Globus pallidus (tissue), 1 donor: Measurements from ENCODE around the gene C1orf159.

ENCODE experiments used
- DNase-seq: peaks from one replicate; pipeline ENCODE4 v3.0.0-alpha.2; 2015; ENCODE audit warnings: low spot score

C1orf159 gene

DNA sequence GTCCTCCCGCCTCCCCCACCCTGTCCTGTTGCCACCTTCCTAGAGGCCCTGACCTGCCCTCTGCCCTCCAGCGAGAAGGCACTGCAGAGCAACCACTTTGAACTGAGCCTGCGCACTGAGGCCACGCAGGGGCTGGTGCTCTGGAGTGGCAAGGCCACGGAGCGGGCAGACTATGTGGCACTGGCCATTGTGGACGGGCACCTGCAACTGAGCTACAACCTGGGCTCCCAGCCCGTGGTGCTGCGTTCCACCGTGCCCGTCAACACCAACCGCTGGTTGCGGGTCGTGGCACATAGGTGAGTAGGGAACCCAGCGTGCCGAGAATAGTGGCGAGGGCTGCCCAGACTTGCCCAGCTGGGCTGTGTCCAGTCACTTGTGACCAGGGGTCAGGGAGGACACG is 62.2 kb downstream of the C1orf159 start:
- no peak for DNase-seq

DNA sequence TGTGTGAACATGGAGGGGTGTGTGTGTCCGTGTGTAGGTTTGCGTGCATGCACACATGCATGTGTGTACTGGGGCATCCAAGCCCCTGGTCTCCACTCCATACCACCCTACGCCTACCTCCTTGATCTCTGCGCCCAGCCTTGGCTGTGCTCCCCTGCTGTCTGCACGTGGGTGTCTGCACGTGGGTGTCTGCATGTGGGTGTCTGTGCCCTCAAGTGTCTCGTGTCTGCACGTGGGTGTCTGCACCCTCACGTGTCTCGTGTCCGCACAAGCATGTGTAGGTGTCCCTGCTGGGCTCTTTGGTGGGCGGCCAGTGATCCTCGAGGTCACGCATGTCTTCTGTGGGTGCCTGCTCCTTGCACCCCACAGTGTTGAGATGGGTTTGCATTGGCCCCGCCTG is 62.9 kb downstream of the C1orf159 start:
- DNase-seq = no peak

DNA sequence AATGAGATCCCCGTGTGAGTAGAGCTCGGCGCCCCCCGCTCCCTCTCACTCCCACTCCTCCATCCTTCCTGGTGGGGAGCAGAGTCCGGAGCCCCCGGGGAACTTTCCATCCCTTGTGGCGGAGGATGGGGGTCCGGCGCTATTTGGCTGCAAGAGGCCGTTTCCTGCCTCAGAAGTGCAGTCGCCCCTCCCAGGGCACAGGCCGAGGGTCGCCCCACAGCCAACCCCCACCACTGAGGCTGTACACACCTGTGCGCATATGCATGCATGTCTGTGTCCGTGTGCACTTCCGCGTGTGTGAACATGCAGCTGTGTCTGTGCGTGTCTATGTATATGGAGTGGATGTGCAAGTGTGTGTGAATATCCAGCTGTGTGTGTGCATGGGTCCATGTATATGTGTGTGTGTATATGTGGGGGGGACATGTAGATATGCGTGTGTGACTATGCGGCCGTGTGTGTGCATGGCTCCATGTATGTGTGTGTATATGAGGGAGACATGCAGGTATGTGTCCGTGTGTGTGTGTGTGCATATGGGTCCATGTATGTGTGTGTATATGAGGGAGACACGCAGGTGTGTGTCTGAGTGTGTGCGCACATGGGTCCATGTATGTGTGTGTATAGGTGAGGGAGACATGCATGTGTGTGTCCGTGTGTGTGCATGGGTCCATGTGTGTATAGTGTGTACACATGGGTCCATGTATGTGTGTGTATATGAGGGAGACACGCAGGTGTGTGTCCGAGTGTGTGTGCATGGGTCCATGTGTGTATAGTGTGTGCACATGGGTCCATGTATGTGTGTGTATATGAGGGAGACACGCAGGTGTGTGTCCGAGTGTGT is 63.7 kb downstream of the C1orf159 start:
- no peak for DNase-seq

DNA sequence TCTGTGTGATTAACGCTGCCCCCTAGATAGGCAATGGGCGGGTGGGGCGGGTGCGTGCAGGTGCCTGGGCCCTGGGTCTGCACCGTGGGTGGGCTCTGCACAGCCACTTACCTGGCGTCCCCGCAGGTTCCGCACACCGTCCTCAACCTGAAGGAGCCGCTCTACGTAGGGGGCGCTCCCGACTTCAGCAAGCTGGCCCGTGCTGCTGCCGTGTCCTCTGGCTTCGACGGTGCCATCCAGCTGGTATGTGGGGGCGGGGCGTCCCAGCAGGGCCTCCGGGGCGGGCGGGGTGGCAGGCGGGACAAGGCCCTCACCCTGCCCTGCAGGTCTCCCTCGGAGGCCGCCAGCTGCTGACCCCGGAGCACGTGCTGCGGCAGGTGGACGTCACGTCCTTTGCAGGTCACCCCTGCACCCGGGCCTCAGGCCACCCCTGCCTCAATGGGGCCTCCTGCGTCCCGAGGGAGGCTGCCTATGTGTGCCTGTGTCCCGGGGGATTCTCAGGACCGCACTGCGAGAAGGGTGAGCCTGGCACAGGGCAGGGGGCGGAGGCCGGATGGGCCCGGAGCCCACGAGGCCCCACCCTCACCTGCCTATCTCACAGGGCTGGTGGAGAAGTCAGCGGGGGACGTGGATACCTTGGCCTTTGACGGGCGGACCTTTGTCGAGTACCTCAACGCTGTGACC is 64.6 kb downstream of the C1orf159 start:
- no peak for DNase-seq

DNA sequence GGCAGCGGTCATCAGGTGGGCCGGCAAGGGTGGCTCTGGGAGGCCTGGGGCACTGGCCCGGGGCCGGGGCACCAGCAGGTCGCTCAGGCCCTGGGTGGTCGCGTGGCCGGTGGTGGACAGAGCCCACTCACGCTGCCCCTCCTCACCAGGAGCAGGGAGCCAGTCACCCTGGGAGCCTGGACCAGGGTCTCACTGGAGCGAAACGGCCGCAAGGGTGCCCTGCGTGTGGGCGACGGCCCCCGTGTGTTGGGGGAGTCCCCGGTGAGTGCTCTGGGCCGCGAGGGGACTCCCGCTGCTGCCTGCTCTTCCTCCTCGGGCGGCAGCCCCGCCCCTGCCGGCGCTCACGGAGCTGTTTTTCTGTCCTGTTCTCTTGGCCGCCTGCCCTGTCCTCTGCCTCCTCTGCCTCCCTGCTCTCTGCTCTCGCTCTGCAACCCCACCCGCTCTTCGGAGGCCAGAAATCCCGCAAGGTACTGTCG is 65.3 kb downstream of the C1orf159 start:
- no peak for DNase-seq

DNA sequence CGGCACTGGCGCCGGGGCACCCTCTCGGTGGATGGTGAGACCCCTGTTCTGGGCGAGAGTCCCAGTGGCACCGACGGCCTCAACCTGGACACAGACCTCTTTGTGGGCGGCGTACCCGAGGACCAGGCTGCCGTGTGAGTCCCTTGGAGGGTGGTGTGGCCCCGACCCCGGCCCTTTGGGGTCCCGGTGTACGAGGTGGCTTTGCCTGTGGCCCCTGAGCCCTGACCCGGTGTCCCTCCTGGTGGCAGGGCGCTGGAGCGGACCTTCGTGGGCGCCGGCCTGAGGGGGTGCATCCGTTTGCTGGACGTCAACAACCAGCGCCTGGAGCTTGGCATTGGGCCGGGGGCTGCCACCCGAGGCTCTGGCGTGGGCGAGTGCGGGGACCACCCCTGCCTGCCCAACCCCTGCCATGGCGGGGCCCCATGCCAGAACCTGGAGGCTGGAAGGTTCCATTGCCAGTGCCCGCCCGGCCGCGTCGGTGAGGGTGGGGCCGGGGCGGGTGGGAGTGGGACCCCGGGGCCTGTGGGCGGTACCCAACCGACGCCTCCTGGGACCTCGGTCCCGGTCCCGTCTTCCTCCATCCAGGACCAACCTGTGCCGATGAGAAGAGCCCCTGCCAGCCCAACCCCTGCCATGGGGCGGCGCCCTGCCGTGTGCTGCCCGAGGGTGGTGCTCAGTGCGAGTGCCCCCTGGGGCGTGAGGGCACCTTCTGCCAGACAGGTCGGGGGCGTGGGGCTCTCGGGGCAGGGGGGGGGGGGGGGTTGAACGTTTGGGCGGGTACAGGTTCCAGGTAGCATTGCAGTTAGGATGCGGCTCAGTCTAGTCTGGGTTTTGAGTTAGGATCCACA is 66.3 kb downstream of the C1orf159 start:
- no peak for DNase-seq

DNA sequence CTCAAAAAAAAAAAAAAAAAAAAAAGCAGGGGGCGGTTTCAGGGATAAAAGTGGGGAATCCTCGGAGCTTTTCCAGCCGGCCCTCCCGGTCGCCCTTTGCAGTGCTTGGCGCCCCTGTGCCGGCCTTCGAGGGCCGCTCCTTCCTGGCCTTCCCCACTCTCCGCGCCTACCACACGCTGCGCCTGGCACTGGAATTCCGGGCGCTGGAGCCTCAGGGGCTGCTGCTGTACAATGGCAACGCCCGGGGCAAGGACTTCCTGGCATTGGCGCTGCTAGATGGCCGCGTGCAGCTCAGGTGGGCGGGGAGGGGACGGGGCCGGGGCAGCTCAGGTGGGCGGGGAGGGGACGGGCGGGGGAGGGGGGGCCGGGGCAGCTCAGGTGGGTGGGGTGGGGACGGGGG is 67.1 kb downstream of the C1orf159 start:
- no peak for DNase-seq

DNA sequence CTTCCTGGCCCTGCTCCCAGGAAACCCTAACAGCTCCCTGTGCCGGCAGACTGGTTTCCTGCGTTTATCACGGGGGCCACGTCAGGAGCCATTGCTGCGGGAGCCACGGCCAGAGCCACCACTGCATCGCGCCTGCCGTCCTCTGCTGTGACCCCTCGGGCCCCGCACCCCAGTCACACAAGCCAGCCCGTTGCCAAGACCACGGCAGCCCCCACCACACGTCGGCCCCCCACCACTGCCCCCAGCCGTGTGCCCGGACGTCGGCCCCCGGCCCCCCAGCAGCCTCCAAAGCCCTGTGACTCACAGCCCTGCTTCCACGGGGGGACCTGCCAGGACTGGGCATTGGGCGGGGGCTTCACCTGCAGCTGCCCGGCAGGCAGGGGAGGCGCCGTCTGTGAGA is 67.9 kb downstream of the C1orf159 start:
- DNase-seq = no peak

DNA sequence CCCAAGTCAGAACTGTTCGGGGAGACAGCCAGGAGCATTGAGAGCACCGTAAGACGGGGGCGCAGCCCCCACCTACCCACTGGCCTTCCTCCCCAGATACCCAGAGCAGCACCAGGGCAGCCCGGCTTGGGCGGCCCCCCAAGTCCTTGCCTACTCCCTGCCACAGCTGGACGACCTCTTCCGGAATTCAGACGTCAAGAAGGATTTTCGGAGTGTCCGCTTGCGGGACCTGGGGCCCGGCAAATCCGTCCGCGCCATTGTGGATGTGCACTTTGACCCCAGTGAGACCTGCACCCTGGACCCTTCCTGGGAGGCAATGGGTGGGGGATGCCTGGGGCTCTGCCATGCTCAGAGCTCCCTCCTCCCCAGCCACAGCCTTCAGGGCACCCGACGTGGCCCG is 68.5 kb downstream of the C1orf159 start:
- no peak for DNase-seq

DNA sequence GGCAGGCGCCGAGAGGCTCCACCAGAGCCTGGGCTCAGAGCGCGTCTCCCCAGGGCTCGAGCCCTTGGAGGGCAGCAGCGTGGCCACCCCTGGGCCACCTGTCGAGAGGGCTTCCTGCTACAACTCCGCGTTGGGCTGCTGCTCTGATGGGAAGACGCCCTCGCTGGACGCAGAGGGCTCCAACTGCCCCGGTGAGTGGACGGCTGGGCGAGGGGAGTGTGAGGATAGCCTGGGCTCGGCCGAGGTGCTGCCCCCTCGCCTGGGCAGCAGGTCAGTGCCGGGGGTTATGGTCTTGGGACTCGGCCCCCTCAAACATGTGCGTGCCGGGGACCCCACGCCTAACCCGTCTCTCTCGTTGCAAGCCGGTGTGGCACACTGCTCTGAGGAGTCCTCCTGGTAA is 69.1 kb downstream of the C1orf159 start:
- no peak for DNase-seq

DNA sequence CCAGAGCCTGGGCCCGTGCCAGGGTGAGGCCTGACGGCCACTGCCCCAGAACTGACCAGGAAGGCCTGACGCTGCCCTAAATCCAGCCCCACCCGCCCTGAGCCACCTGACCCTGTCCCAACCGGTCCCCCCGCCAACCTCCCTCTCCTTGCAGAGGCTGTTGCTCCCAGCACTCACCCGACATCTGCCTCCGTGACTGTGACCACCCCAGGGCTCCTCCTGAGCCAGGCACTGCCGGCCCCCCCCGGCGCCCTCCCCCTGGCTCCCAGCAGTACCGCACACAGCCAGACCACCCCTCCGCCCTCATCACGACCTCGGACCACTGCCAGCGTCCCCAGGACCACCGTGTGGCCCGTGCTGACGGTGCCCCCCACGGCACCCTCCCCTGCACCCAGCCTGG is 69.6 kb downstream of the C1orf159 start:
- no peak for DNase-seq

DNA sequence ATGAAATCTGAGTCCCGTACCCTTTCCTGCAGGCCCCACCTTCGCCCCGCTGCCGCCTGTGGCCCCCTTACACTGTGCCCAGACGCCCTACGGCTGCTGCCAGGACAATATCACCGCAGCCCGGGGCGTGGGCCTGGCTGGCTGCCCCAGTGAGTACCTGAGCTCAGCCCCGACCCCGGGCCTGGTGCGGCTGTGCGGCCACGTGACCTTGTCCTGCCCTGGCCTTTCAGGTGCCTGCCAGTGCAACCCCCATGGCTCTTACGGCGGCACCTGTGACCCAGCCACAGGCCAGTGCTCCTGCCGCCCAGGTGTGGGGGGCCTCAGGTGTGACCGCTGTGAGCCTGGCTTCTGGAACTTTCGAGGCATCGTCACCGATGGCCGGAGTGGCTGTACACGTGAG is 70.8 kb downstream of the C1orf159 start:
- DNase-seq = no peak

DNA sequence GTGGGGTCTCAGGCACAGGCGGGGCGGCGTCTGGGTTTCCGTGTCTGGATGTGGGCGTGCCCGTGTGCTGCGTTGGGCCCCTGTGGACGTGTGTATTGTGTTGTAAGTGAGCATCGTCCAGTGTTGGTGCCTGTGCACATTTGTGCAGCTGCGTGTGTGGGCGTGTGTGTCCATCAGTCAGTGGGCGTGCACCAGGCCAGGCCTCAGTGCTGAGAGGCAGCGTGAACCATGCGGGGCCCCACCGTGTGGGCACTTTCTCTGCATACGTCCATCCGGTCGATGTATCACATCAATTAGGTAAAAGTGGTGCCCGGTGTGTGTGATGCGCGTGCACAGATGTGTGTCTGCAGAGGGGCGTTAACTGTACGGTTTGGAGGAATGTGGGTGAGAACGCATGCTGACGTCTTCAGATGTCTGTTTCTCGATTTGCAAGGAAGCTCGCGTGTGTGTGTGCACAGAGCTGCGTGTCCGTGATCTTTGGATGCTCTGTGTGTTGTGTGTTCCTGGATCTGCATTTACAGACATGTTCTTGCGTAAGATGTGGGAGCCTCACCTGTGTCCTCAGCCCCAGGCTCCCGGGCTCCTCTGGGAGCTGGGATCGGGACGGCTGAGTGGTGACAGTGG is 71.3 kb downstream of the C1orf159 start:
- DNase-seq = no peak

DNA sequence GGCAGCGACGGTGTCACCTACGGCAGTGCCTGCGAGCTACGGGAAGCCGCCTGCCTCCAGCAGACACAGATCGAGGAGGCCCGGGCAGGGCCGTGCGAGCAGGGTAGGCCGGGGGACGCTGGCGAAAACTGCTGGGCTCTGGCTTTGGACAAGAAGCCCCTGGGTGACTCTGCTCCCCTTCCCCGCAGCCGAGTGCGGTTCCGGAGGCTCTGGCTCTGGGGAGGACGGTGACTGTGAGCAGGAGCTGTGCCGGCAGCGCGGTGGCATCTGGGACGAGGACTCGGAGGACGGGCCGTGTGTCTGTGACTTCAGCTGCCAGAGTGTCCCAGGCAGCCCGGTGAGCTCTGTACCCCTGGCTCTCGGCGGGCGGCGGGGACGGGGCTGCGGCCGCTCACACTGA is 72.0 kb downstream of the C1orf159 start:
- DNase-seq = no peak

DNA sequence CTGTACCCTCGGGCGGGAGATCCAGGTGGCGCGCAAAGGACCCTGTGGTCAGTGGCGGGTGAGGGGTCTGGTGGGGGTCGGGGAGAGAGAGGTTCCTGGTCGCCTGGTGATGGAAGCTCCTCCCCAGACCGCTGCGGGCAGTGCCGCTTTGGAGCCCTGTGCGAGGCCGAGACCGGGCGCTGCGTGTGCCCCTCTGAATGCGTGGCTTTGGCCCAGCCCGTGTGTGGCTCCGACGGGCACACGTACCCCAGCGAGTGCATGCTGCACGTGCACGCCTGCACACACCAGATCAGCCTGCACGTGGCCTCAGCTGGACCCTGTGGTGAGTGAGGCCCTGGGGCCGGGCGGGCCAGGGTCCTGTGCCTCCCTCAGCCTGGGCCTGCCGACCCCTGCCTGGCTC is 72.5 kb downstream of the C1orf159 start:
- no peak for DNase-seq

DNA sequence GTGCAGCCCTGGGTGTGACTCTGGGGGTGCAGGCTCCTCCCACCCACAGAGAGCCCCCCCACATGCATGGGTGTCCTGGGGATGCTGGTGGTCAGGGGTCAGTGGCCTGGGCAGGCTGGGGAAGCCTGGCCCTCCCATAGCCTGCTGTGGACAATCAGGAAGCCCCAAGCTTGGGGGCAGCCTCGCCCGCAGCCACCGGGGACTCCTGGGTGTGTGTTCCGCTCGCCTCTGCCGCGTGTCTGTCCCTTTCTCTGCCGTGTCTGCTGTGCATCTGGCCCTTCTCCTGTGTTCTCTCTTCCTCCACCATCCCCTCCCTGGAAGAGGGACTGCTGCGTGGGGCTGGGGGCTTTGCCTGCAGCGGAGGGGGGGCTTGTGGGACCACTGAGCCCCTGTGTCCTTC is 73.1 kb downstream of the C1orf159 start:
- DNase-seq = no peak

DNA sequence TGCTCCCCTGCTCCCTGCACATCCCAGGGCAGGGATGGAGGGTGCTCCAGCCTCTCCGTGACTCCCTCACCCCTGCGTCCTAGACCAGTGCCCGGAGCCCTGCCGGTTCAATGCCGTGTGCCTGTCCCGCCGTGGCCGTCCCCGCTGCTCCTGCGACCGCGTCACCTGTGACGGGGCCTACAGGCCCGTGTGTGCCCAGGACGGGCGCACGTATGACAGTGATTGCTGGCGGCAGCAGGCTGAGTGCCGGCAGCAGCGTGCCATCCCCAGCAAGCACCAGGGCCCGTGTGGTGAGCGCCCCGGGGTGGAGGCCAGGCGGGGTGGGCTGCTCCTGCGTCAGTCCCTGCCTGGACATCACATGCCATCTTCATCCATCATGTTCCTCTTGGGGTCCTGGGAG is 74.0 kb downstream of the C1orf159 start:
- DNase-seq = no peak

DNA sequence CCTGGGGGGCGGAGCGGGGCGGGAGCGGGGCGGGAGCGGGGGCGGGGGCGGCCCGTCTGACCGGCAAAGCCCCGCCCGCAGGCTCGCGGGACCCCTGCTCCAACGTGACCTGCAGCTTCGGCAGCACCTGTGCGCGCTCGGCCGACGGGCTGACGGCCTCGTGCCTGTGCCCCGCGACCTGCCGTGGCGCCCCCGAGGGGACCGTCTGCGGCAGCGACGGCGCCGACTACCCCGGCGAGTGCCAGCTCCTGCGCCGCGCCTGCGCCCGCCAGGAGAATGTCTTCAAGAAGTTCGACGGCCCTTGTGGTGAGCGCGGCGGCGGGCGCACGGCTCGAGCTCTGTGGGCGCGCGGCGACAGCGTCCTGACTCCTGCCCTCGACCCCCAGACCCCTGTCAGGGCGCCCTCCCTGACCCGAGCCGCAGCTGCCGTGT is 74.8 kb downstream of the C1orf159 start:
- no peak for DNase-seq

DNA sequence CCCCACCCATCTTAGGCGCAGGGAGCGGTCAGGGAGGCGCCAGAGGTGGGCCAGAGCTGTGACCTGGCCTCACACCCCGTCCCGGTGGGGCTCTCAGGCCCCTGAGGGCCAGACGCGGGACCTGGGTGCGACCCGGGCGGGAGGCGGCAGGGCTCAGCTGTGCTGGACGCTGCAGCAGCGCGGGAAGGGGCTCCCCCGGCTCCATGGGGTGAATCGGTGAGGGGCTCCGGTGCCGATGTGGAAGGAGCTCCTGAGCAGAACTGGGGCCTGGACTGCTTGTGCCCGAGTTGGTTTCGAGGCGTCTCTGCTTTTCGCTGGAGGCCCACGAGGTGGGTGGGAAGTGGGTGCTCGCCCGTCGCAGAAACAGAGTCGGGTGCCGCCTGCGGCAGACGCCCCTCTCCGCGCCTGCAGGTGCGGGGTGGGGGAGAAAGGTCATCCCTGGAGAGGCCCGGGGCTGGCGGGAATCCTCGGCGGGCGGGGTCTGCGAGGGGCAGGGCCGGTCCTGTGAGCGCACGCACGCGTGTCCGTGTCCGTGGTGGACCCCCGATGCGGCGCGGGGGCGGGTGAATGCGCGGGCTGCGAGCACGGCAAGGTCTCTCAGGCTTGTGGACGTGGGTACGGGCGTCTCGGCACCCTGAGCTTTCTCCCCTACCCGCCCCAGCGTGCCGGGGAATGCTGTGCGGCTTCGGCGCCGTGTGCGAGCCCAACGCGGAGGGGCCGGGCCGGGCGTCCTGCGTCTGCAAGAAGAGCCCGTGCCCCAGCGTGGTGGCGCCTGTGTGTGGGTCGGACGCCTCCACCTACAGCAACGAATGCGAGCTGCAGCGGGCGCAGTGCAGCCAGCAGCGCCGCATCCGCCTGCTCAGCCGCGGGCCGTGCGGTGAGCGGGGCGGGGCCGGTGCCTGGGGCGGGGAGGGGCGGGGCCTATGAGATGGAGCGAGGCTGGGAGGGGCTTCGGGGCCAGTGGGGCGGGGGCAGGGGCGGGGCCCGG is 75.6 kb downstream of the C1orf159 start:
- DNase-seq = peak; percentile 72

DNA sequence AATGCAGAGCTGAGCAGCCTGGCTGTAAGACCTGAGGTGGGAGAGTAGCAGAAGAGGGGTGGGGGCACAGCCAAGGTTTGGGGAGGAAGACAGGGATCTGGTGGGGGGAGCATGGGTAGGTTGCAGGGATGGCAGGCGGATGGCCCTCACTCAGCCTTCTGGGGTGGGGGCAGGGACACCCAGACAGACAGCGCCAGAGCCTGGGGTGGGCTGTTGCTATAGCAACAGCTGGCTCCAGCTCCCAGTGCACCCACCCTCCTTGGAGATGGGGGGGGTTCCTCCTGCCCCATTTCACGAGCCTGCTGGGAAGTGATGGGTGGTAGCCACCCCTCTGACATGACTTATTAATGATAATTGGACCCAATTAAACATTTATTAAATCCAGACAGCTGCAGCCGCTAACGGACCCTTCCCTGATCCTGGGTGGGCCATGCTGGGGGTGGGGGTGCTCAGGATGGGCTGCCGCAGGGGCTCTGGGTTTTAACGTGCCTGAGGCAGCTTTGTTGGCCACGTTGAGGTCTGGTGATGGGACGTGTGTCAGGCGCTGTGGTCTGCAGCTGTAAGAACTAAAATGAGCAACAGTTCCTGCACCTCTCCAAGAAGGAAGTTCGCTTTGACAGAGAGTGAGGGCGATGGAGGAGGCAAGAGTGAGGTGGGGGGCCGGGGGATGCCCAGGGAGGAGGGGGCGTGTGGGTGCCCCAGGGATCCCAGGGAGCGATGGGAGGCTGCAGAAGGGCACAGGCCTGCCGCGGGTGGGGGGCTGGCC is 76.6 kb downstream of the C1orf159 start:
- no peak for DNase-seq
